ENCODE measurements around the gene RXRA. TPM values are rescaled to one million over a fixed set of nuclear protein-coding genes. Genes with fewer than 3 reads are reported as not detected.

Gene RXRA
- total RNA-seq, 1 experiment from 2014 or later: 29.9 TPM

DNA sequence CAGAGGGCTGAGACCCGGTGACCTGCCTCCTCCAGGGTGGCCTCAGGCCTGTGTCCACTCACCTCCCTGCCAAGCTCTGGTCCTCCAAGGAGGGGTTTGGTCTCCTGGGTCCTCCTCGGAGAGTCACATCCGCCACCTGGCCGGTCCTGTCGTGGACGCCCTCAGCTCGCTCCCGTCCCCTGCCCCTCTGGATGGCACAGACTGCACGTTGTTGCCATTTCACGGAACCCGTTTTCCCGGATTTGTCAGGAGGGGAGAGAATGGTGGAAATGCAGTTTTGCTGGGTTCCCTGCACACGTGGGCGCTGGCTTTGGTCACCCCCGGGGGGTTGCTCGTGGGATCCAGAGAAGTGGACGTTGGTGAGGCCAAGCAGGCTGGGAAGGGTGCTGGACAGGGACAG lies 62.7 kb downstream of the RXRA start:
- Histone ChIP-seq H2AFZ (ENCODE audit: low read length) (no peak overlapping the region), H3K27ac (ENCODE audit: insufficient read length, low read depth, low read length) (no peak overlapping the region), H3K4me2 (ENCODE audit: insufficient read depth, insufficient read length, low read length) (no peak overlapping the region), H3K23me2 (ENCODE audit: insufficient read length, low read depth, low read length, poor library complexity, severe bottlenecking) (no peaks in the 10 kb centered on the region), H3K79me2 (ENCODE audit: insufficient read depth, low read length) (peaks cover 4% of the 10 kb centered on the region; the same call in 1 of the 2 replicates), H2AK5ac (ENCODE audit: insufficient read length, low read length) (no peak overlapping the region), H4K20me1 (ENCODE audit: control insufficient read depth, insufficient read depth, insufficient read length) (no peaks in the 10 kb centered on the region), H3K79me1 (ENCODE audit: insufficient read depth, low read depth, low read length, poor library complexity, severe bottlenecking) (no peaks in the 10 kb centered on the region), H3K27me3 (ENCODE audit: insufficient read depth, low read length) (no peaks in the 10 kb centered on the region), H3T11ph (ENCODE audit: low read length) (no peak overlapping the region), H2BK5ac (ENCODE audit: insufficient read length, low read length) (no peak overlapping the region), H2BK120ac (ENCODE audit: low read depth, low read length, poor library complexity, severe bottlenecking) (no peak overlapping the region), H3K9me3 (ENCODE audit: control insufficient read depth, low read depth, low read length) (no peaks in the 10 kb centered on the region), H4K91ac (ENCODE audit: insufficient read length, low read depth, low read length) (no peak overlapping the region), H2BK20ac (ENCODE audit: low read depth, low read length, poor library complexity, severe bottlenecking) (no peak overlapping the region), H3K14ac (ENCODE audit: insufficient read depth, low read length) (no peak overlapping the region), H3K56ac (ENCODE audit: insufficient read length, low read depth, low read length) (no peak overlapping the region), H4K5ac (ENCODE audit: insufficient read length, low read depth, low read length) (no peak overlapping the region), H4K8ac (replicated peaks; ENCODE audit: insufficient read length, low read depth, low read length) (no peak overlapping the region), H2BK15ac (ENCODE audit: low read depth, low read length) (no peak overlapping the region), H2BK12ac (ENCODE audit: insufficient read length, low read depth, low read length) (no peak overlapping the region), H3K4me1 (ENCODE audit: insufficient read depth, low read length) (no peaks in the 10 kb centered on the region), H3K18ac (ENCODE audit: insufficient read length, low read depth, low read length) (no peak overlapping the region), H3K9ac (ENCODE audit: extremely low read depth, insufficient read length, low read length) (no peak overlapping the region), H3K4ac (ENCODE audit: low read depth, low read length) (no peak overlapping the region), H3K23ac (ENCODE audit: insufficient read length, low read depth, low read length) (no peak overlapping the region)
- peaks cover 0 to 2% (median 2%) of the 10 kb centered on the region in 3 experiments; a peak in 4 of 7 replicates for H3K36me3 Mint-ChIP-seq (ENCODE audit: insufficient read depth in 1 of 3, low read depth in 3 of 3)
- no peaks in the 10 kb centered on the region for H3K27me3 Mint-ChIP-seq (ENCODE audit: low read depth)
- peaks cover 0 to 8% of the 10 kb centered on the region in 2 experiments; a peak in 1 of 4 replicates for H3K4me1 Mint-ChIP-seq
- H3K9me3 Mint-ChIP-seq: peaks cover 0 to 2% of the 10 kb centered on the region in 2 experiments; a peak in 2 of 5 replicates
- no peak overlapping the region for H3K4me3 Mint-ChIP-seq
- no peak overlapping the region for H3K27ac Mint-ChIP-seq
- no peak for DNase-seq
- no peak for TF ChIP-seq CTCF (conservative IDR thresholded peaks at IDR 0.05)
- no CpG with 5 or more reads among the region's 17 CpGs for WGBS (ENCODE audit: extremely low coverage, insufficient read length, low lambda C conversion rate)
